Stimulated activated CD8-positive, alpha-beta memory T cell treated with anti-CD3 and anti-CD28 coated beads, Interleukin-12 subunit alpha, Interleukin-12 subunit beta, amount 100 ng/mL, for 24 hours (primary cell): Measurements from ENCODE around the gene LSAMP.

ENCODE experiments used
- DNase-seq: peaks from one replicate; pipeline ENCODE4 v3.0.0-alpha.2; 2020; ENCODE audit errors: extremely low read depth

The LSAMP gene

GRCh38 chr3:116291141-116291540 lies 154.1 kb downstream of the LSAMP start:
- DNase-seq, result no peak

- no peak for DNase-seq
Observed at GRCh38 chr3:116288485-116288884, 156.8 kb downstream of the LSAMP start.

DNA sequence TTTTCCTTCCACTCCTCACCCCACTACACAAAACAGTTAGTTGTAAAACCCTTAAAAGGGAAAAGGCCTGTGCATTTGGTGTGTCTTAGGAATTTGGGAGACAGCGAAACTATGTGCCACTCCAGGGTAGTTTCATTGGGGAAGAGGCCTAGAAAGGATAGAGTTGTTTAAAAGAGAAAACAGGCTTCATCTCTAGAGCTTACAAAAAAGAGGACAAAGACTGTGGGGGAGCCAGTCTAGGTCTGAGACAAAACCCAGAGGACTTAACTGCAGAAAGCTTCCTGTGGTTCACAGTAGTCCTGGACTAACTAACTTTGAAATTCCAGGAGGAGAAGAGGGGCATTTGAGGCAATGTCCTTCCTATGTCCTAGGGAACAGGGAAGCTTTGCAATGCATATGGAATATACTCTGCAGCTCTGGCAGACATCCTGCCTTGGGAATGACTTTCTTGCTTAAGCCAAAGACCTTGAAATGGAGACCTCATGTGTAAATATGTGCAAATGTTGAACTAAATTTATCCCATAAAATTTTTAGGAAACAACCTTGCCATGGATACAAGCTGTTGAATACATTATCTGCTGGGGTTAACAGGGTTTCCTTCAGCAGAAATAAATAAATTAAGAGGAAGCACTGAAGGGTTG lies 159.4 kb downstream of the LSAMP start:
- no peak for DNase-seq

DNA sequence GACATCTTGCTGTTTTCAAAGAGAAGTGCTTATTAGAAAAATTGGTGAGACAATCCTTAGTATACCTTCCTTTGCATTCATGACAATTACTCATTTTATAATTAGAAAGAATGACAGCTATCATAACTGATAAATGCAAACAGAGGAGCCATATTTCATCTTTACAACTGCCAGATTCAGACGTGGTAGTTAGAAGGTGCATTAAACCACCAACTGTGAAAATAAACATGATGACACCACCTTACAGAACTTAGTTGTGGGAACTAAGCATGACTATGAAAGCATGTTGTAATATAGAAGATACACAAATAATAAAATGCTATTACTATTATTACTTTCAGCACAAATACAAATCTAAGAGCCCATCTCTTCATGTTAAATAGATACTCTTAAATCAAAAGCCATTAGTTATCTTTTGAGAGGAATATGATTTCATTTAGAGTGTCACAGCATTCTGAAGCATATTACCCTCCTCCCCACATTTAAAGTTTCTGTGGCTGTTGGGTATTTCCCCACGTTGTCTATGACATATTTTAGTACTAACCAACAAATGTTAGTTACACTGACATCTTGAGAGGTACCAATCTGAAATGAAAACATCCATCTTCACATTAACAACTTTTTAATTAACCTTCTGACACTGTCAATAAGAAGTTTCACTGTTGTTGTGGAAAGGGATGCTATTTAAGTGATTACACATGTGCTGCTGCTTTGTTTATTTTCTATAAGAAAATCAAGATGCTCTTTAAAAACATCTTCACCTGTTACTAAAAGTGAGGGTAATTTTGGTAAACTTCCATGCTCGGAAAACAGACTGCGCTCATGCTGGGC lies 163.8 kb downstream of the LSAMP start:
- DNase-seq, result no peak

DNA sequence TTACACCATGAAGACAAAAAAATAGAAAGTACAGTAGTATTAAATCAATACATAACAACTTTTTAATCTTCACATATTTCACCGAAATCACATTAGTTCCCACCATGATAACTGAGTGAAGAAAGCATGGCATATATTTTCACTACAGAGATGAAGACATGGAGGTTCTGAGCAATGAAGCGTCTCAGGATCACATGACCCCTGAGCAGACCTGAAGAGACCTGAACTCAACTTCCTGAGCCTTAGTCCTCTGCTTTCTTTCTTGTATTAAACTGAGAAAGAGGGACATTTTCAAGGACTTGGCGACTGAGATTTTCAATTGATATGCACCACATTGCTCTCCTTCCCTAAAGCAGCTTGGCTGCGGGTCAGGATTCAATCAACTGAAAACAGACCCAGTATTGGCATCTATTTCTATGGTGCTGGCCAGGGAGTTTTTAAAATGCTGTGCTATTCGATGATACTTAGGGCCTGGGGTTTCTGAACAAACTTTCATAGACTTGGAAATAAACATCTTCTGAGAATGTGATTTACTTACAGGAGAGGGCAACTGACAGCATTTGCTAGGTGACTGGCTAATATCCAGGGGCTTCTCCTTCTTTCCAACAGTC lies 165.1 kb downstream of the LSAMP start:
- no peak for DNase-seq

- DNase-seq, result no peak
Observed at GRCh38 chr3:116276675-116277074, 168.6 kb downstream of the LSAMP start.

DNA sequence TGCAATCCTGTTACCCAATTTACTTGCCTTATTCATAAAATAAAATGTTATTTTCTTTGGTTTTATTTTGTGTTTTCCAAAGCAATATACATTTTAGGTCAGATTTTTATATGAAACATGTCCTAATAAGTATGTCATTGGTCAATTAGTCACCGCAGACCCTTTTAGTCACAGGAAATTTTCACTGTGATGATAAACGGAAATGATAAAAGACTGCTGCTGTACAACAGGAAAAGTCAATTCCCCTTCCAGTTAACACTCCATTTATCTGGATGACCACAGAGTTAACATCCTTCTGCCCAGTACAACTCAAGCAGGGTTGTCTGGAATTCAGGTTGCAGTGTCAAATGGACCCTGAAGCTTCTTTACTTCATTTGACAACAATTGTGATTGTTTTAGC lies 175.2 kb downstream of the LSAMP start:
- DNase-seq, result no peak

DNA sequence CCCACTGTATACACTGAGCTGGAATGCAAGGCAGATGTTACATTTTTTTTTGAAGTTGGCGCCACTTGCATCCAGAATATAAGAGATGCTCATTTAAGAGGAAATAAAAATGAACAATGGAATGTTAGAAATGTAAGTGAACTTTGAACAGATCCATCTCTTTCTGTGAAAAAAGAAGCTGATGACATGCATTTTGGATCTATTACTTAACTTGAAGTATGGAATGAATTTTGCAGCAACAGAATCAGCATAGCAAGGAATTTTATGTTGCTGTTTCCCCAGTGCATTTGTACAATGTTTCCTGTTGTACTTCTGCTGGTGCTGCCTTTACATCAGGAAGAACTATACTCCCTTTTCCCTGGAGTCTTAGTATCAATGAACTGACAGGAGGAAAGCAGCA lies 178.2 kb downstream of the LSAMP start:
- no peak for DNase-seq

- DNase-seq, result no peak
Observed at GRCh38 chr3:116265976-116266584, 179.2 kb downstream of the LSAMP start.

DNA sequence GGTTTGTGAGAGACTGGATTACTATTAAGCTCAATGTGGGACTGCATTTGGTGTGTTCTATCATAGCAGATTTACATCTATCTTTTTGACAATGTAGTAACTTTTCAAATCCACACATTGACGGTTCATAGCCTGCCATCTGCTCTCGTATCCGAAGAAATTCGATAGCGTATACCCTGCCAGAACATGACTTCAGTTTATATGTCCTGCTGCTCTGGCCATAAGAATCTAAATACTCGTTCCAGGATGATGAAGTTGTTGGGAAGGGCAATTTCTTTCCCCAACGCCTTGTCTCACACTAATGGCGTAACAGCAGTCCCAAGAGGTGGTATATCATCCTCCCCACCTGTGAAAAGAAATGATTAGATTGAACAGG lies 180.0 kb downstream of the LSAMP start:
- no peak for DNase-seq

DNA sequence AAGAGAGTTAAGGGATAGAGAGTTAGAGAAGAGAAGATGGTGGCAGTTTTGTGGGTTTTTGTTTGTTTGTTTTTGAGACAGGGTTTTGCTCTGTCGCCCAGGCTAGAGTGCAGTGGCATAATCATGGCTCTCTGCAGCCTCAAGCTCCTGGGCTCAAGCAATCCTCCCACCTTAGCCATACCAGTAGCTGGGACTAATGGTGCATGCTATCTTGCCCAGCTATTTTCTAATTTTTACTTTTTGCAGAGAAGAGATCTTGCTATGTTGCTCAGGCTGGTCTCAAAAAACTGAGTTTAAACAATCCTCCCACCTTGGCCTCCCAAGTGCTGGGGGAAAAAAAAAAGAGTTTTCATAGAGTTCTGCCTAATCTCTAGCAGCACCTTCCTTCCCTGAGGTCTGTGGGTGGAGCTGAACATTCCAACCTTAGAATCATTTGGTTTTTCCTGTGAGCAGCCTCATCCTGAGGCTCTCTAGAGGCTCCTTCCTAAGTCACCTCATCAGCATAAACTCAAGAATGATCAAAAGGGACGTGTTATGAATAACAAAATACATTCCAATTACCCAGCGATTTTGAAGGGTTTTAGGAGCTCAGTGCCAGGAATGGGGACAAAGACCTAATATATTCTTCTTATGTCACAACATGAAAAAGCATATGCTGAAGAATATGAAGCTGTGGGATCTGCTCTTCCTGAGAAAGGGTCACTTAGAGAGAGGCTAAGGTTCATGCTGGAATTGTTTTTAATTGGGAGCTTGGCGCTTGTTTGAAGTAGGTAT lies 180.6 kb downstream of the LSAMP start:
- no peak for DNase-seq

GRCh38 chr3:116263842-116264545 lies 181.3 kb downstream of the LSAMP start:
- DNase-seq, result no peak

DNA sequence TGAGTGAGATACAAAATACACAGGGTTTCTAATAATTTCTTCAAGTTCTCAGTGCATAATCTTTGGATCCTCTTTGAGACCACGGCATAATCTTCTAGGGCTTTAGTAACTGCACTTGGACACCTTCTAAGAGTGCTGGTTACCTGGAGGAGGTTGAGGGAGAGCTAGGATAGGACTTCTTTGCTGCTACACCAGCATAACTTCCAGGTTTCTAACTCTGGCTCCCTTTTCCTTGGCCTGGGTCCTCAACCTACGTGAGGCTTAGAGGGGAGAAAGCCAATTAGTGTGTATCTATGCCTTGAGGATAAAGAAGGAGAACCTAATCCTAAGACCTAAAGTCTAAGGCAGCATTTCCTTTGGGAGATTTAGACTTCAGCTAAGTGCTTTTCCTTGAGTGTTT lies 184.8 kb downstream of the LSAMP start:
- DNase-seq, result no peak

- no peak for DNase-seq
Observed at GRCh38 chr3:116259984-116260383, 185.3 kb downstream of the LSAMP start.

GRCh38 chr3:116256843-116257485 lies 188.3 kb downstream of the LSAMP start:
- DNase-seq, result no peak

DNA sequence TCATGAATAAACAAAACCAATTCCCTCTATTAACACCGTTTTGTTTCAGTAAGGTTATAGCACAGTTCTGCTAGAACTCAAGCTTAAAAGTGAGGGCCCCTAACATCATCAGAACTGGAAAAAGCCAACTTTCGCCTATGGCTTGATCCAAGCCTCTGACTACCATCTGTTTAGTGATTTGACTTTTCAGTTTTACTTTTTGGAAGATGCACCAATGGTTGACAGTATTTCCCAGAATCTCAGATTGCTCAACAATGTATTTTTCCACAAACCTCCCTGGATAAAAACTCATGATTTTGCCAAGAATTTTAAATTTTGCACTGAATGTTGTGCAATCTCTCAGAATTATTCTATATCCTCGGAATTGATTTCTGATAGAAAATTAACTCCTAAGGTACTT lies 190.7 kb downstream of the LSAMP start:
- no peak for DNase-seq

- no peak for DNase-seq
Observed at GRCh38 chr3:116253511-116253910, 191.8 kb downstream of the LSAMP start.

- DNase-seq, result no peak
Observed at GRCh38 chr3:116247605-116248004, 197.7 kb downstream of the LSAMP start.

DNA sequence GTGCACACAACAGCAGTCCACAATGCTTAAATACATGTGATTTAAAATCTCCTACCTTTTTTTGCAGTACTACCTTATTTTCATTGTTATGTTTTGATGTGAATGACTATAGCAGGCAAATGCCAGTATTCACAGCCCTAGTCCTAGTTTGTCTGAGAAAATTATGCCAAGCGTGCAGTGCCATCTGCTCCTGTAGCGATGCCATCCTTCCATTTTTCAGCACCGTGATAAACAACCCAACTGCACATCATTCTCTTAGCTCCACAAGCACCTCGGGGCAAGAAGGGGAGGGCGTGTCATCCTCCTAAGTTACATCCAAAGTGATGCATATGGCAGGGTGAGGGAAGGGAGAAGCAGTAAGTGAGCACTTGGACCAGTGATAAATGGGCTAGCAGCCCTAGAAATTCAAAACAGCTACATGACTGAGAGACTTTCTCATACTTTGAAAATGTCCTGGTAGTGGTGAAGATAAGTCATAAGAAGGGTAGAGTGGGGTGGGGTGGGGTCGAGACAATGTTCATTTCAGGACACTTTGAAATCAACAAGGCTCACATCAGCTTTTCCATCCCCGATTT lies 198.8 kb downstream of the LSAMP start:
- no peak for DNase-seq

DNA sequence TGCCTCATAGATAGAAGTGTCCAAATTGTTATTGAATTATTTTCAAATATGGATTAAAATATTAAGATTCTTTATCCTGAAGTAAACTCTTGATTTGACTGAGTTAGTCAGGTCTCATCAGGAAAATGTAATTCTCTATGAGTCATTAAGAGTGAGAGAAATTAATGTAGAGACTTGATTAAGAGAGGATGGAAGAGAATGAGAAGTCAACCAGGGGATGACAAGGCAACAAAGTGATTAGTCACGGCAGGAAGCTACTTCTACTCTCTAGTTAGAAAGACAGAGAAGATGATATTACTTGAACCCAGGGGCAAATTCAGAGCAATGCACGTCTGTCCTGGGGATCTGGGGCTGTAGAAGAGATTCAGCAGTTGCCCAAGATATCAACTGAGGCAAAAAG lies 202.5 kb downstream of the LSAMP start:
- DNase-seq, result no peak
